Activated CD4-positive, alpha-beta T cell treated with anti-CD3 and anti-CD28 coated beads for 1 hour (primary cell): Measurements from ENCODE around the gene ZNHIT2.

ENCODE experiments used
- DNase-seq: peaks from one replicate; pipeline ENCODE4 v3.0.0-alpha.2; 2020

The ZNHIT2 gene

DNA sequence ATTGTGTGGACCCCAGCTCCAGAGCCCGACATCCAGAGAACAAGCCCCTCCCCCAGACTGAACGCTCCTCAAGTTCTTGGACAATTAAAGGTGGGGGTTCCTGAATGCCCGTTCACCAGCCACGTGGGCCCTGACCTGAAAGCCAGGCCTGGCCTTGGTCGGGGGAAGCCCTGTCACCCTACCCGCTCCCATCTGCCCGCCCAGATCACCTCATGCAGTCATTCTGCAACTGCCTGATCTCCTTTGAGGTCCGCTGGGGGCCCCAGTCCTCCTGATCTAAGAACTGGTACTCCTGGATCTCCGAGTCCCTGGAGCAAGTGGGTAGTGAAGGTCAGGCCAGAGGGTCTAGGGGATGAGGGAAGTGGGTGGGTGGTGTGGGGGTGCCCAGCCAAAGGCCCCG is 50.1 kb downstream of the ZNHIT2 start:
- DNase-seq: no peak

DNA sequence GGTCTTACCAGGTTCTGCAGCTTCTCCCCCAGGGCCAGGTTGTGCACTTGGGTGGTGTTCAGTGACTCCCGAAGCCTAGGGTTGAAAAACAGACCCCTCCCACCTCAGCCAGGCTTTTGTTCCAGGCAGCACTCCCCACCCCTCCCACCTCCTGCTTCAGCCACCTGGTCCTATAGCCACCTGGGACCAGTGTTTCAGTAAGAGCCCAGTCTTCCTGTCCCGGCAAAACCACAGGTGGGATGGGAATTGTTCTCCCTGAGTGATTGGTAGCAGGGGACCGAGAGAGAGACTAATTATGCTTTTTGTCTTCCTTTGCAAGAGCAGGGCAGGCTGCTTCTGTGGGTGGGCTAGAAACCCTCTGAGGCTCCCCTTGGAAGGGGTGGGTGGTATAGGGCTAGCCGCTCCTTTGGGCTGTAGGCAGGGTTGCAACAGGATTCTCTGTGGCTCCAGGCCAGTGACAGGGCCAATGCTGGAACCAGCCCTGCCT is 50.7 kb downstream of the ZNHIT2 start:
- no peak for DNase-seq
